CD4-positive, alpha-beta T cell (primary cell): ENCODE measurements around the gene MRPS24. TPM values are rescaled to one million over a fixed set of nuclear protein-coding genes. Genes with fewer than 3 reads are reported as not detected.

Experiments used
- ATAC-seq: fragments of 200-7000 bp; cut with Tn5 transposase; one replicate; pipeline ENCODE4 v1.10.0; 2022; ENCODE audit warnings: mild to moderate bottlenecking; ENCODE audit not compliant: poor library complexity
- CTCF ChIA-PET: fragments of 350-600 bp; sonication (Branson Sonifier 250); formaldehyde crosslinking; loops from one replicate; lab custom pipeline; 2021; ENCODE audit warnings: antibody characterized with exemption, inconsistent platforms; lab: Charles Lee
- POLR2A ChIA-PET: fragments of 350-600 bp; sonication (Branson Sonifier 250); formaldehyde crosslinking; loops from one replicate; lab custom pipeline; 2021; ENCODE audit warnings: antibody characterized with exemption, inconsistent platforms; lab: Charles Lee
- DNase-seq, 14 experiments: peaks; one replicate each; pipeline ENCODE4 v3.0.0-alpha.2; 2013 to 2020; ENCODE audit warnings: mixed read lengths in 2 of 14
- H3K27ac ChIP-seq, 2 donors: one replicate each; pipeline versions ENCODE4 v1.5.1 to v1.7.0; 2013; ENCODE audit warnings: low read length in 2 of 2, low read depth in 1 of 2, mild to moderate bottlenecking in 1 of 2
- H3K27me3 ChIP-seq, 2 experiments: 1 replicate in 1 of 2; 2 replicates in 1 of 2; pipeline versions ENCODE4 v1.6.1 to v1.7.0; 2013; ENCODE audit warnings: low read length in 2 of 2, control low read depth in 1 of 2, mild to moderate bottlenecking in 1 of 2, moderate library complexity in 1 of 2; ENCODE audit not compliant: insufficient read depth in 2 of 2, control insufficient read depth in 1 of 2
- H3K36me3 ChIP-seq: one replicate; pipeline ENCODE4 v1.6.1; 2013; ENCODE audit warnings: low read length, control low read depth; ENCODE audit not compliant: insufficient read depth
- H3K4me1 ChIP-seq: one replicate; pipeline ENCODE4 v1.6.1; 2013; ENCODE audit warnings: low read length, control low read depth; ENCODE audit not compliant: insufficient read depth
- H3K4me3 ChIP-seq: one replicate; pipeline ENCODE4 v1.5.1; 2013; ENCODE audit warnings: mild to moderate bottlenecking, low read length, moderate library complexity
- H3K9me3 ChIP-seq, 2 experiments: 1 replicate in 1 of 2; 2 replicates in 1 of 2; pipeline versions ENCODE4 v1.6.1 to v1.7.0; 2013; ENCODE audit warnings: low read length in 2 of 2, mild to moderate bottlenecking in 2 of 2, control low read depth in 1 of 2, moderate library complexity in 1 of 2; ENCODE audit not compliant: control insufficient read depth in 1 of 2, insufficient read depth in 1 of 2
- H3K27ac Mint-ChIP-seq: one replicate; pipeline ENCODE4 v1.8.0; 2020; ENCODE audit warnings: mixed read lengths
- H3K27me3 Mint-ChIP-seq: one replicate; pipeline ENCODE4 v1.8.0; 2021; ENCODE audit warnings: mixed read lengths
- H3K36me3 Mint-ChIP-seq: one replicate; pipeline ENCODE4 v1.8.0; 2021; ENCODE audit warnings: low read depth, mixed read lengths
- H3K4me1 Mint-ChIP-seq: one replicate; pipeline ENCODE4 v1.8.0; 2021; ENCODE audit warnings: low read depth, mixed read lengths
- H3K4me3 Mint-ChIP-seq: one replicate; pipeline ENCODE4 v1.8.0; 2020; ENCODE audit warnings: mild to moderate bottlenecking, mixed read lengths
- H3K9me3 Mint-ChIP-seq: one replicate; pipeline ENCODE4 v1.8.0; 2020; ENCODE audit warnings: mixed read lengths
- intact Hi-C, 2 experiments: fragments of 100-400 bp; cut with DNase I in 1 of 2; cut with micrococcal nuclease in 1 of 2; formaldehyde crosslinking; loops; one replicate each; pipeline versions ENCODE4 v1.15.1 to v1.9.0; 2023 to 2025; cut with DNase I, micrococcal nuclease
- total RNA-seq, 174 experiments: library from RNA in 2 of 174; stranded (reverse) in 2 of 174; gene quantifications; one replicate each; pipeline ENCODE4 v1.2.3 and lab custom pipeline; 2021 to 2026
- TF ChIP-seq, protein P1 (sequence below): fragments of 200-600 bp; IDR thresholded peaks from one replicate; pipeline ENCODE4 v1.8.0; 2022; ENCODE audit warnings: antibody characterized with exemption, mild to moderate bottlenecking

Gene MRPS24
- total RNA-seq, 2 experiments from 2014 or later: 63.1 to 69.7 TPM

DNA sequence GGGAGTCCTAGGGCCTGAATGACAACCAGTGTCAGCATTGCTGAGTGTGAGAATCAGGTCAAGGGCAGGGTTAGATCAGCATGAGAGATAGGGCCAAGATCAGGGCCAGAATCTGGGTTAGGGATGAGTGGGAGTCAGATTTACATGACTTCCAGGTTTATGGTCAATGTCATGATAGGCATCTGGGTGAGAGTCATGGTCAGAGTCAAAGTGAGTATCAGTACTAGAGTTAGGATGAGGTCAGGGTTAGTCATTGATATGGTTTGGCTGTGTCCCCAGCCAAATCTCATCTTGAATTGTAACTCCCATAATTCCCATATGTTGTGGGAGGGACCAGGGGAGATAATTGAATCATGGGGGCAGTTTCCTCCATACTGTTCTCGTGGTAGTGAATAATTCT is 12.3 kb downstream of the MRPS24 start:
- TF ChIP-seq, protein P1, sequence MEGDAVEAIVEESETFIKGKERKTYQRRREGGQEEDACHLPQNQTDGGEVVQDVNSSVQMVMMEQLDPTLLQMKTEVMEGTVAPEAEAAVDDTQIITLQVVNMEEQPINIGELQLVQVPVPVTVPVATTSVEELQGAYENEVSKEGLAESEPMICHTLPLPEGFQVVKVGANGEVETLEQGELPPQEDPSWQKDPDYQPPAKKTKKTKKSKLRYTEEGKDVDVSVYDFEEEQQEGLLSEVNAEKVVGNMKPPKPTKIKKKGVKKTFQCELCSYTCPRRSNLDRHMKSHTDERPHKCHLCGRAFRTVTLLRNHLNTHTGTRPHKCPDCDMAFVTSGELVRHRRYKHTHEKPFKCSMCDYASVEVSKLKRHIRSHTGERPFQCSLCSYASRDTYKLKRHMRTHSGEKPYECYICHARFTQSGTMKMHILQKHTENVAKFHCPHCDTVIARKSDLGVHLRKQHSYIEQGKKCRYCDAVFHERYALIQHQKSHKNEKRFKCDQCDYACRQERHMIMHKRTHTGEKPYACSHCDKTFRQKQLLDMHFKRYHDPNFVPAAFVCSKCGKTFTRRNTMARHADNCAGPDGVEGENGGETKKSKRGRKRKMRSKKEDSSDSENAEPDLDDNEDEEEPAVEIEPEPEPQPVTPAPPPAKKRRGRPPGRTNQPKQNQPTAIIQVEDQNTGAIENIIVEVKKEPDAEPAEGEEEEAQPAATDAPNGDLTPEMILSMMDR: no peak
- intact Hi-C loops: no loop called here
- no peak for ATAC-seq
- DNase-seq: no peak
- no peak overlapping the region for H3K4me3 Mint-ChIP-seq
- Histone ChIP-seq H3K9me3 (no peaks in the 10 kb centered on the region), H3K27me3 (no peaks in the 10 kb centered on the region), H3K27ac (no peak overlapping the region), H3K36me3 (no peaks in the 10 kb centered on the region), H3K4me3 (no peak overlapping the region), H3K4me1 (no peaks in the 10 kb centered on the region)
- no peaks in the 10 kb centered on the region for H3K4me1 Mint-ChIP-seq
- H3K27ac Mint-ChIP-seq: no peak overlapping the region
- POLR2A ChIA-PET: no interaction called here
- H3K9me3 Mint-ChIP-seq: no peaks in the 10 kb centered on the region
- CTCF ChIA-PET: no interaction called here
- H3K27me3 Mint-ChIP-seq: no peaks in the 10 kb centered on the region
- no peaks in the 10 kb centered on the region for H3K36me3 Mint-ChIP-seq

- DNase-seq (no peak), ATAC-seq (no peak)
- no peaks in the 10 kb centered on the region for H3K4me1 Mint-ChIP-seq
- no peaks in the 10 kb centered on the region for H3K9me3 ChIP-seq
- no peak overlapping the region for H3K27ac Mint-ChIP-seq
- CTCF ChIA-PET: no interaction called here
- H3K27me3 ChIP-seq: no peaks in the 10 kb centered on the region
- H3K4me3 Mint-ChIP-seq: no peak overlapping the region
- no peak overlapping the region for H3K27ac ChIP-seq
- H3K4me1 ChIP-seq: no peaks in the 10 kb centered on the region
- H3K4me3 ChIP-seq: no peak overlapping the region
- H3K27me3 Mint-ChIP-seq: no peaks in the 10 kb centered on the region
- no peaks in the 10 kb centered on the region for H3K9me3 Mint-ChIP-seq
- intact Hi-C loops: no loop called here
- POLR2A ChIA-PET: no interaction called here
- H3K36me3 Mint-ChIP-seq: no peaks in the 10 kb centered on the region
- no peaks in the 10 kb centered on the region for H3K36me3 ChIP-seq
- TF ChIP-seq, protein P1: no peak
Measured at GRCh38 chr7:43856316-43856715, 13.0 kb downstream of the MRPS24 start.

- no peaks in the 10 kb centered on the region for H3K36me3 Mint-ChIP-seq
- DNase-seq: no peak
- H3K27me3 Mint-ChIP-seq: no peaks in the 10 kb centered on the region
- H3K27me3 ChIP-seq: no peaks in the 10 kb centered on the region
- H3K4me3 ChIP-seq: no peak overlapping the region
- intact Hi-C loops: no loop called here
- no peaks in the 10 kb centered on the region for H3K4me1 Mint-ChIP-seq
- ChIA-PET POLR2A (no interaction called here), CTCF (no interaction called here)
- H3K4me1 ChIP-seq: no peaks in the 10 kb centered on the region
- no peak overlapping the region for H3K27ac ChIP-seq
- H3K4me3 Mint-ChIP-seq: no peak overlapping the region
- no peak for ATAC-seq
- no peaks in the 10 kb centered on the region for H3K9me3 ChIP-seq
- H3K36me3 ChIP-seq: no peaks in the 10 kb centered on the region
- no peak overlapping the region for H3K27ac Mint-ChIP-seq
- no peaks in the 10 kb centered on the region for H3K9me3 Mint-ChIP-seq
- TF ChIP-seq, protein P1: no peak
Measured at GRCh38 chr7:43855176-43855575, 14.1 kb downstream of the MRPS24 start.
